SK-N-SH (cell line): ENCODE measurements around the gene DNAH10. TPM values are rescaled to one million over a fixed set of nuclear protein-coding genes. Genes with fewer than 3 reads are reported as not detected.

ENCODE experiments used
- CTCF ChIA-PET: fragments of 300-600, 350-600 bp; formaldehyde crosslinking; extraction: SDS; loops from one replicate; lab custom pipeline; 2021; lab: Yijun Ruan, JAX
- POLR2A ChIA-PET: fragments of 350-600 bp; sonication (Branson Sonifier 250); formaldehyde crosslinking; extraction: SDS; loops from one replicate; lab custom pipeline; 2020; ENCODE audit warnings: antibody characterized with exemption, inconsistent platforms; lab: Yijun Ruan, JAX
- DNase-seq: peaks from one replicate; pipeline ENCODE4 v3.0.0; 2012
- H2AFZ ChIP-seq: fragments of 200-600 bp; sonication (generic); 2 replicates; pipeline ENCODE4 v1.8.1; 2016; ENCODE audit warnings: antibody characterized with exemption, mild to moderate bottlenecking, low read depth
- H3F3A ChIP-seq: fragments of 200-600 bp; sonication (generic); replicated peaks from 2 replicates; pipeline ENCODE3; 2016; ENCODE audit warnings: antibody characterized with exemption, mild to moderate bottlenecking; ENCODE audit not compliant: insufficient read depth
- H3K27ac ChIP-seq, 2 experiments: fragments of 200-500 bp in 1 of 2; fragments of 200-600 bp in 1 of 2; sonication (Bioruptor generic) in 1 of 2; sonication (generic), shearing (Covaris generic) in 1 of 2; 2 replicates each; pipeline versions ENCODE4 v1.5.1 to v1.6.1; 2014 to 2016; ENCODE audit warnings: low read depth in 2 of 2, inconsistent platforms in 1 of 2, low read length in 1 of 2, mild to moderate bottlenecking in 1 of 2, mixed read lengths in 1 of 2
- H3K27me3 ChIP-seq: fragments of 200-600 bp; sonication (generic), shearing (Covaris generic); 2 replicates; pipeline ENCODE4 v1.6.1; 2016; ENCODE audit warnings: mixed run types; ENCODE audit not compliant: insufficient read depth
- H3K36me3 ChIP-seq, 2 experiments: fragments of 200-500 bp in 1 of 2; fragments of 200-600 bp in 1 of 2; sonication (Bioruptor generic) in 1 of 2; sonication (generic) in 1 of 2; replicated peaks in 1 of 2; 2 replicates each; pipeline versions ENCODE3 to v1.5.1; 2014 to 2016; ENCODE audit warnings: low read length in 1 of 2, mild to moderate bottlenecking in 1 of 2; ENCODE audit not compliant: insufficient read depth in 2 of 2, control insufficient read depth in 1 of 2
- H3K4me1 ChIP-seq, 2 experiments: fragments of 200-500 bp in 1 of 2; fragments of 200-600 bp in 1 of 2; sonication (Bioruptor generic) in 1 of 2; sonication (generic), shearing (Covaris generic) in 1 of 2; 2 replicates each; pipeline versions ENCODE4 v1.5.1 to v1.6.1; 2014 to 2016; ENCODE audit warnings: low read depth in 1 of 2, low read length in 1 of 2, mixed run types in 1 of 2; ENCODE audit not compliant: insufficient read depth in 2 of 2, control insufficient read depth in 1 of 2
- H3K4me2 ChIP-seq: fragments of 200-600 bp; sonication (generic), shearing (Covaris generic); 2 replicates; pipeline ENCODE4 v1.6.1; 2017; ENCODE audit warnings: mixed run types
- H3K4me3 ChIP-seq, 2 experiments: fragments of 200-500 bp in 1 of 2; fragments of 200-600 bp in 1 of 2; sonication (Bioruptor generic) in 1 of 2; sonication (generic), shearing (Covaris generic) in 1 of 2; 2 replicates each; pipeline versions ENCODE4 v1.5.1 to v1.8.1; 2014 to 2016; ENCODE audit warnings: low read depth in 2 of 2, inconsistent platforms in 1 of 2, low read length in 1 of 2, mild to moderate bottlenecking in 1 of 2, mixed read lengths in 1 of 2, moderate library complexity in 1 of 2
- H3K79me2 ChIP-seq: fragments of 200-600 bp; sonication (generic); 2 replicates; pipeline ENCODE4 v1.8.1; 2017; ENCODE audit warnings: mild to moderate bottlenecking; ENCODE audit not compliant: insufficient read depth
- H3K9ac ChIP-seq: fragments of 200-600 bp; sonication (generic); 2 replicates; pipeline ENCODE4 v1.6.1; 2017; ENCODE audit warnings: mixed run types
- H3K9me2 ChIP-seq: fragments of 200-600 bp; sonication (generic); 2 replicates; pipeline ENCODE4 v1.6.1; 2017; ENCODE audit warnings: mixed run types
- H3K9me3 ChIP-seq: fragments of 200-600 bp; sonication (generic); 2 replicates; pipeline ENCODE4 v1.6.1; 2017; ENCODE audit warnings: mixed run types, mild to moderate bottlenecking, moderate library complexity
- H4K20me1 ChIP-seq: fragments of 200-600 bp; sonication (generic); 2 replicates; pipeline ENCODE4 v1.6.1; 2017; ENCODE audit warnings: mild to moderate bottlenecking, mixed run types; ENCODE audit not compliant: insufficient read depth
- CHD2 ChIP-seq: fragments of 150-350 bp; IDR thresholded peaks from 2 replicates; pipeline ENCODE4 v1.6.1; 2018; ENCODE audit warnings: low read length; ENCODE audit not compliant: partially characterized antibody
- CTCF ChIP-seq: fragments of 200-600 bp; sonication (generic); IDR thresholded peaks from 2 replicates; pipeline ENCODE4 v1.6.1; 2017; ENCODE audit warnings: antibody characterized with exemption, mild to moderate bottlenecking, moderate library complexity
- ELF1 ChIP-seq: IDR thresholded peaks from 2 replicates; pipeline ENCODE4 v1.4.0; 2012
- EP300 ChIP-seq, 2 experiments: IDR thresholded peaks; 2 replicates each; pipeline versions ENCODE4 v1.4.0 to v1.6.1; 2012; ENCODE audit warnings: borderline replicate concordance in 1 of 2, low read depth in 1 of 2, low read length in 1 of 2
- GABPA ChIP-seq: IDR thresholded peaks from 2 replicates; pipeline ENCODE4 v1.4.0; 2012; ENCODE audit warnings: low read depth, mild to moderate bottlenecking
- MEF2A ChIP-seq: IDR thresholded peaks from 2 replicates; pipeline ENCODE4 v1.4.0; 2012; ENCODE audit warnings: low read depth, borderline replicate concordance
- NFIC ChIP-seq: IDR thresholded peaks from 2 replicates; pipeline ENCODE4 v1.4.0; 2012; ENCODE audit warnings: borderline replicate concordance
- REST ChIP-seq: IDR thresholded peaks from 2 replicates; pipeline ENCODE4 v1.6.1; 2012; ENCODE audit warnings: mild to moderate bottlenecking, low read depth, low read length, moderate library complexity
- SIN3A ChIP-seq: IDR thresholded peaks from 2 replicates; pipeline ENCODE4 v1.6.1; 2012; ENCODE audit warnings: low read depth, mild to moderate bottlenecking, low read length, moderate library complexity, borderline replicate concordance
- SMC3 ChIP-seq: IDR thresholded peaks from 2 replicates; pipeline ENCODE4 v1.6.1; 2012; ENCODE audit warnings: low read depth, low read length, improper control_type of control experiment
- TAF1 ChIP-seq: IDR thresholded peaks from 2 replicates; pipeline ENCODE4 v1.6.1; 2012; ENCODE audit warnings: low read depth, mild to moderate bottlenecking, low read length, moderate library complexity, borderline replicate concordance
- TCF12 ChIP-seq: IDR thresholded peaks from 2 replicates; pipeline ENCODE4 v1.4.0; 2012
- YY1 ChIP-seq: IDR thresholded peaks from 2 replicates; pipeline ENCODE4 v1.4.0; 2012; ENCODE audit warnings: low read depth, mild to moderate bottlenecking
- WGBS: methylation state at CpG from one replicate; pipeline ENCODE4 v1.1.6; 2017; ENCODE audit warnings: low lambda C conversion rate; 5-methylcytosine and 5-hydroxymethylcytosine counted together
- polyA plus RNA-seq, 3 experiments: library from polyadenylated mRNA; depleted of rRNA; stranded (reverse); fragments of >200 nt; gene quantifications; 2 replicates each; pipeline ENCODE4 v1.2.3, GENCODE V29; 2012
- TF ChIP-seq, protein P1 (sequence below): IDR thresholded peaks from 2 replicates; pipeline ENCODE4 v1.4.0; 2012; ENCODE audit warnings: low read depth, borderline replicate concordance

Gene DNAH10
- polyA plus RNA-seq, 1 of the 3 experiments (the other 2 are of a cell fraction), result 0.13 TPM

DNA sequence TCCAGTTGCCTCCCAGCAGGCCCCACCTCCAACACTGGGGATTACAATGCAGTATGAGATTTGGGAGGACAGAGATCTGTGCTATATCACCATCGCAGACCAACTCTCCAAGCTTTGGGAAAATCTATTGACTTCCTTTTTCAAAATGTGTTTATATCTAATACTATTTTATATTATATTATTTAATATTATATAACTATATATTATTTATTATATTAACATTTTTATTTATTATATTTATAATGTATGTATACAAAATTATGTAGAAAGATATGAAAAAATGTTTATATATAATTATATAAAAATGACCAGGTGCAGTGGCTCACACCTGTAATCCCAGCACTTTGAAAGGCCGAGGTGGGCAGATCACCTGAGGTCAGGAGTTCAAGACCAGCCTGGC, 36.4 kb downstream of the DNAH10 start:
- Histone ChIP-seq H2AFZ (no peak overlapping the region), H3K9me2 (no peaks in the 10 kb centered on the region), H3F3A (no peaks in the 10 kb centered on the region), H4K20me1 (no peaks in the 10 kb centered on the region), H3K4me3 (no peak overlapping the region), H3K79me2 (no peaks in the 10 kb centered on the region), H3K4me2 (no peak overlapping the region), H3K36me3 (no peaks in the 10 kb centered on the region), H3K27me3 (no peaks in the 10 kb centered on the region), H3K9ac (no peak overlapping the region), H3K9me3 (no peaks in the 10 kb centered on the region), H3K27ac (no peak overlapping the region), H3K4me1 (peaks cover 0 to 9% of the 10 kb centered on the region in 2 experiments; a peak in 1 of 4 replicates)
- TF ChIP-seq MEF2A (no peak), CHD2 (no peak), EP300 (IDR thresholded peaks at IDR 0.05; ENCODE audit: borderline replicate concordance in 1 of 2, low read depth in 1 of 2, low read length in 1 of 2) (no peak), SIN3A (no peak), TCF12 (no peak), REST (no peak), ELF1 (no peak), GABPA (no peak), TAF1 (no peak), NFIC (no peak), YY1 (no peak), CTCF (no peak), SMC3 (no peak)
- TF ChIP-seq, protein P1, sequence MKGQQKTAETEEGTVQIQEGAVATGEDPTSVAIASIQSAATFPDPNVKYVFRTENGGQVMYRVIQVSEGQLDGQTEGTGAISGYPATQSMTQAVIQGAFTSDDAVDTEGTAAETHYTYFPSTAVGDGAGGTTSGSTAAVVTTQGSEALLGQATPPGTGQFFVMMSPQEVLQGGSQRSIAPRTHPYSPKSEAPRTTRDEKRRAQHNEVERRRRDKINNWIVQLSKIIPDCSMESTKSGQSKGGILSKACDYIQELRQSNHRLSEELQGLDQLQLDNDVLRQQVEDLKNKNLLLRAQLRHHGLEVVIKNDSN, result no peak
- 67% methylated on average over 2 of the region's 2 CpGs for WGBS
- DNase-seq, result no peak
- POLR2A ChIA-PET, result no interaction called here
- CTCF ChIA-PET, result interaction anchor here (1.0 kb wide), 1 partner anchor 44 kb away, joined by 3 read pairs; no protein-coding TSS in a partner anchor
